LNCAP (cell line): ENCODE results near the gene S100A13.

Source experiments
- TF ChIP-seq, protein P1 (sequence below): fragments of 450-650 bp; IDR thresholded peaks from 2 replicates; pipeline ENCODE4 v1.5.1; 2017; ENCODE audit warnings: mild to moderate bottlenecking

S100A13 gene

DNA sequence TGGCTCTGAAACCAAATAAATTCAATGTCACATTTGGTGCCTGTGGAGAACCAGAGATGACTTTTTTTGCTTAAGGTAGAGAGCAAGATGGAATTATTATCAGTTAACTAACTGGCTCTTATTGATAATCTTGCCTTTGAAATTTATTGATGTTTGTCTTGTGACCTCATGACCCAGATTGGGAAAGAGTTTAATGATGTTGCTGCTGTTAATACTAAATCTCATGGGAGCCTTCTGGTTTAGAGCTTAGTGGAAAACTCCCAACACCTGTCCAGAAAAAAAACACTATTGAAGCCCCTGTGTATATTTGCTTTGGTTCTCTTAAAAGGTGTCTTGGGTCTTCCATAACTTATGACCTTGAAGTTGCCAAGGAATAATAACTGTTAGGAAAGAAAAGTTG is 16.5 kb upstream of the S100A13 start:
- TF ChIP-seq, protein P1, sequence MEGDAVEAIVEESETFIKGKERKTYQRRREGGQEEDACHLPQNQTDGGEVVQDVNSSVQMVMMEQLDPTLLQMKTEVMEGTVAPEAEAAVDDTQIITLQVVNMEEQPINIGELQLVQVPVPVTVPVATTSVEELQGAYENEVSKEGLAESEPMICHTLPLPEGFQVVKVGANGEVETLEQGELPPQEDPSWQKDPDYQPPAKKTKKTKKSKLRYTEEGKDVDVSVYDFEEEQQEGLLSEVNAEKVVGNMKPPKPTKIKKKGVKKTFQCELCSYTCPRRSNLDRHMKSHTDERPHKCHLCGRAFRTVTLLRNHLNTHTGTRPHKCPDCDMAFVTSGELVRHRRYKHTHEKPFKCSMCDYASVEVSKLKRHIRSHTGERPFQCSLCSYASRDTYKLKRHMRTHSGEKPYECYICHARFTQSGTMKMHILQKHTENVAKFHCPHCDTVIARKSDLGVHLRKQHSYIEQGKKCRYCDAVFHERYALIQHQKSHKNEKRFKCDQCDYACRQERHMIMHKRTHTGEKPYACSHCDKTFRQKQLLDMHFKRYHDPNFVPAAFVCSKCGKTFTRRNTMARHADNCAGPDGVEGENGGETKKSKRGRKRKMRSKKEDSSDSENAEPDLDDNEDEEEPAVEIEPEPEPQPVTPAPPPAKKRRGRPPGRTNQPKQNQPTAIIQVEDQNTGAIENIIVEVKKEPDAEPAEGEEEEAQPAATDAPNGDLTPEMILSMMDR, result no peak

DNA sequence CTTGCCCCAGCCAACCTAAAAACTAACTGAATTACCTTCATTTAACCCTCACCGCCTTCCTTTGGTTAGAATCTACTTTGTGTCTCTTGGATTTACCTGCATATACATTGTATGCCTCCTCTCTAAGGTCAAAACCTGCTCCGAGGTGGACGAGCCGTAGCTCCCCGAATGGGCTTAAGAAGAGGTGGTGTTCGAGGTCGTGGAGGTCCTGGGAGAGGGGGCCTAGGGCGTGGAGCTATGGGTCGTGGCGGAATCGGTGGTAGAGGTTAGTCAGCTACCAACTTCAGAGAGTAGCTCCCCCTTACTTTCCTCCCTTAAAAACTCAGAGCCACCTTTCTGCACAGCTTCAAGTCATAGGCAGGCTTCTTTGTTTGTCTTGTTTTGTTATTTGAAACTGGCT is 15.8 kb upstream of the S100A13 start:
- TF ChIP-seq, protein P1, result no peak

DNA sequence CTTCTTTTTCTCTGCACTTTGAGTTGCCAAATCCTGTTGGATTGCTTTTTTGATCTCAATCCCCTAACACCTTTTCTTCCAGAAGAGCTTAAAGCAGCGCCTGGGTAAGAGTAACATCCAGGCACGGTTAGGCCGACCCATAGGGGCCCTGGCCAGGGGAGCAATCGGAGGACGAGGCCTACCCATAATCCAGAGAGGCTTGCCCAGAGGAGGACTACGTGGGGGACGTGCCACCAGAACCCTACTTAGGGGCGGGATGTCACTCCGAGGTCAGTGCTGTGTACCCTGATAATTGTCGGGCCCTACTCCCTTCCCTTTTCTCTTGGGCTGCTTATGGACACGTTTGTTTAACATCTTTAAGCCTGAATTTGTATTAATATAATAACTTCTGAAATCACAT is 14.9 kb upstream of the S100A13 start:
- TF ChIP-seq, protein P1, result no peak

DNA sequence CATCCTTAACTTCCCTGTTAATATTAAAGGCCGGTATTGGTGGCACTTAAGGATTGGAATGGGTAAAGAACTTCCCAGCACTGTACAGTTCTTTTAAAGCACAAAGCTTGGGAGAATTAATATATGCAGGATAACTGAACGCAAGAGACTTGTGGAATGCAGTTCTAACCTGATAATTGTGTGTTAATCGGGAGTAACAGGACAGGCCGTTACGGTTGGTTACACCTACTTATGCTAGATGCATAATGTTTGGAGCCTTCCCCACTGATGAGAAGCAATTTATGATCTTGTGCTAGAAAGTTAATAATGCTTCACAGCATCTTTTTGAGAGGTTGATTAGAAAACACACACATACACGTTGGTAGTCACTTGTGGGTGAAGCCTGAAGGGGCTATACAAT is 13.6 kb upstream of the S100A13 start:
- TF ChIP-seq, protein P1, result no peak

DNA sequence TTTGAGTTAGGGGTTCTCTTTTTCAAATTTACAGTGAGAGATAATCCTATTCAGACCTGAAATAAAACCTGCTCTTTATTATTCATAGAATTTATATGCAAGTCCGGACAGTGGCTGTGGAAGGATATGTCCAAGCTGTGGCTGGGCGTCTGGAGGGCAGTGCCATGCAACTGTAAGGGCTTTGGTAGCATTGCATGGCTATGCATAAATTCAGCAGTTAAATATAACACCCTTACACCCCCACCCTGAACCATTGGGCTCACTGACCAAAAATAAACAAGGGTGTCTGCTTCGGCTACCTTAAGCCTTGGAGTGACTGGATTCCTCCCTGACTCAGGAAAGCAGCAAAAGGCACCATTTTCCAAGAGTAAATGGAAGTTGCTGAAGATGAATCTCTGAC is 12.0 kb upstream of the S100A13 start:
- TF ChIP-seq, protein P1, result no peak

DNA sequence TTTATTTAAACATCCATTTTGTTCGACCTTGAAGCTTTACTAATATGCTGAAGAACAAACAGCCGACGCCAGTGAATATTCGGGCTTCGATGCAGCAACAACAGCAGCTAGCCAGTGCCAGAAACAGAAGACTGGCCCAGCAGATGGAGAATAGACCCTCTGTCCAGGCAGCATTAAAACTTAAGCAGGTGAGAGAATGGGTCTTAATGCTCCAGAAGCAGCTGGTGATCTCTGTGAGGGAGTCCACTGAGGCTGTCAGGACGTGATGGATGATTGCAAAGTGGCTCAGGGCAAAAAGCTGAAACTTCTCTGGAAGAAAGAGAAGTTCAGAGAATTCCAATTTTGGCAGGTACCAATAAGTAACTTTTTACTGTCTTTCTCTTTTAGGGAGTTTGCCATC is 11.0 kb upstream of the S100A13 start:
- TF ChIP-seq, protein P1, result no peak

DNA sequence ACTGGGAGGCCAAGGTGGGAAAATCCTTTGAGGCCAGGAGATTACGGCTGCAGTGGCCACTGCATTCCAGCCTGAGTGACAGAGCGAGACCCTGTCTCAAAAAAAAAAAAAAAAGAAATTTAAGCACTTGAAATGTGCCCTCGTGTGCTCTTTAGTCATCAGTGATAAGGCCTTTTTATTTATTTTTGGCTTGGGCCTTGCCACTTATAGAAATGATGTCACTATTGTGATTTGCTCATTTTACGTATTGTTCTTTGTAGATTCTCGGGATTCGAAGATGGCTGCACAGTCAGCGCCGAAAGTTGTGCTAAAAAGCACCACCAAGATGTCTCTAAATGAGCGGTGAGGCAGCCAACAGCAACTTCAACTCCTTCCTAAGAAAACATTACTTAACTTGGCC is 9.0 kb upstream of the S100A13 start:
- TF ChIP-seq, protein P1, result no peak

DNA sequence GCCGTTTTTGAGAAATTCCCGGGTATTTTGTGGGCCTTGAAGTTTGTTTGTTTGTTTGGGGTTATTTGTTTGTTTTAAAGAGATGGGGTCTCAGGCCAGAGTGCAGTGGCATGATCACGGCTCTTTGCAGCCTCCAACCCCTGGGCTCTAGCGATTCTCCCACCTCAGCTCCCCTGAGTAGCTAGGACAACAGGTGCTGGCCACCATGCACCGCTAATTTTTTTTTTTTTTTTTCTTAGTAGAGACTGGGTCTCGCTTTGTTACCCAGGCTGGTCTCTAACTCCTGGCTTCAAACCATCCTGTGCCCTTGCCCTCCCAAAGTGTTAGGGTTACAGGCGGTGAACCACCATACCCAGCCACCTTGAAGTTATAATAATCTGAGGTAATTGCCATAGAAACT is 8.6 kb upstream of the S100A13 start:
- TF ChIP-seq, protein P1, result no peak
